Kidney epithelial cell (primary cell): ENCODE results near the gene MRC1. TPM values are rescaled to one million over a fixed set of nuclear protein-coding genes. Genes with fewer than 3 reads are reported as not detected.

Experiments used
- DNase-seq: peaks from one replicate; pipeline ENCODE4 v3.0.0-alpha.2; 2010; ENCODE audit warnings: low read depth
- H3K27me3 ChIP-seq: 2 replicates; pipeline ENCODE4 v1.6.0; 2011; ENCODE audit warnings: low read length; ENCODE audit not compliant: control insufficient read depth, insufficient read depth
- H3K36me3 ChIP-seq: 2 replicates; pipeline ENCODE4 v1.5.1; 2011; ENCODE audit warnings: low read length; ENCODE audit not compliant: control insufficient read depth, insufficient read depth
- H3K4me3 ChIP-seq: 2 replicates; pipeline ENCODE4 v1.5.1; 2011; ENCODE audit warnings: low read depth, mild to moderate bottlenecking, control low read depth, low read length
- CTCF ChIP-seq: IDR thresholded peaks from 2 replicates; pipeline ENCODE4 v1.5.1; 2011; ENCODE audit warnings: mild to moderate bottlenecking, moderate library complexity, low read length, control low read depth, inconsistent platforms; ENCODE audit not compliant: insufficient read depth, poor library complexity, severe bottlenecking
- total RNA-seq: library from RNA; depleted of rRNA; stranded (reverse); fragments of >200 nt; gene quantifications from 2 replicates; pipeline ENCODE4 v1.2.3, GENCODE V29; 2015

Gene MRC1
- total RNA-seq, 1 donor from 2014 or later: 0.29 TPM

GRCh38 chr10:17820943-17821342 lies 11.8 kb downstream of the MRC1 start:
- no peak for DNase-seq
- Histone ChIP-seq H3K27me3 (no peaks in the 10 kb centered on the region), H3K36me3 (no peaks in the 10 kb centered on the region), H3K4me3 (no peak overlapping the region)
- TF ChIP-seq CTCF: no peak

GRCh38 chr10:17821893-17822292 lies 12.7 kb downstream of the MRC1 start:
- H3K4me3 ChIP-seq: no peak overlapping the region
- no peak for TF ChIP-seq CTCF
- no peaks in the 10 kb centered on the region for H3K36me3 ChIP-seq
- DNase-seq: no peak
- no peaks in the 10 kb centered on the region for H3K27me3 ChIP-seq

- DNase-seq: no peak
- Histone ChIP-seq H3K27me3 (no peaks in the 10 kb centered on the region), H3K36me3 (no peaks in the 10 kb centered on the region), H3K4me3 (no peak overlapping the region)
- TF ChIP-seq CTCF: no peak
Measured at GRCh38 chr10:17831341-17831740, 22.2 kb downstream of the MRC1 start.

- H3K4me3 ChIP-seq: no peak overlapping the region
- H3K36me3 ChIP-seq: no peaks in the 10 kb centered on the region
- no peak for DNase-seq
- no peak for TF ChIP-seq CTCF
- no peaks in the 10 kb centered on the region for H3K27me3 ChIP-seq
Measured at GRCh38 chr10:17831896-17832295, 22.7 kb downstream of the MRC1 start.

- H3K4me3 ChIP-seq: no peak overlapping the region
- DNase-seq: no peak
- H3K36me3 ChIP-seq: no peaks in the 10 kb centered on the region
- no peak for TF ChIP-seq CTCF
- H3K27me3 ChIP-seq: no peaks in the 10 kb centered on the region
Measured at GRCh38 chr10:17833656-17834055, 24.5 kb downstream of the MRC1 start.

GRCh38 chr10:17835688-17836087 lies 26.5 kb downstream of the MRC1 start:
- Histone ChIP-seq H3K36me3 (no peaks in the 10 kb centered on the region), H3K27me3 (no peaks in the 10 kb centered on the region), H3K4me3 (no peak overlapping the region)
- peak; percentile 93 for DNase-seq
- TF ChIP-seq CTCF: no peak
